A204.1 (cell line): ENCODE data around the gene MAGEB10.
"Not testable (repeated sequence)": the region's sequence is repeated elsewhere in the genome, so short reads cannot be mapped to it uniquely, and the experiment has no call there.

Experiments
- FAIRE-seq: peaks from 2 replicates; lab custom pipeline; 2012; peaks lifted over from hg19 to GRCh38; lab: Jason Lieb, UNC

MAGEB10 gene, protein sequence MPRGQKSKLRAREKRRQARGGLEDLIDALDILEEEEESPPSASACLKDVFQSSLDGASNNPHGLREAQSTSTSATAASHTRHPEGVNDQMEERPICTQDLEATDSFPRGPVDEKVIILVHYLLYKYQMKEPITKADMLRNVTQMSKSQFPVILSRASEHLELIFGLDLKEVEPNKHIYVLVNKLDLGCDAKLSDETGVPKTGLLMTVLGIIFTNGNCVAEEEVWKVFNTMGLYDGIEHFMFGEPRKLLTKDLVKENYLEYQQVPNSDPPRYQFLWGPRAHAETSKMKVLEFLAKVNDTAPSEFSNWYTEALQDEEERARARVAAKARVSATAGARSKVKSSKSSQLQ

DNA sequence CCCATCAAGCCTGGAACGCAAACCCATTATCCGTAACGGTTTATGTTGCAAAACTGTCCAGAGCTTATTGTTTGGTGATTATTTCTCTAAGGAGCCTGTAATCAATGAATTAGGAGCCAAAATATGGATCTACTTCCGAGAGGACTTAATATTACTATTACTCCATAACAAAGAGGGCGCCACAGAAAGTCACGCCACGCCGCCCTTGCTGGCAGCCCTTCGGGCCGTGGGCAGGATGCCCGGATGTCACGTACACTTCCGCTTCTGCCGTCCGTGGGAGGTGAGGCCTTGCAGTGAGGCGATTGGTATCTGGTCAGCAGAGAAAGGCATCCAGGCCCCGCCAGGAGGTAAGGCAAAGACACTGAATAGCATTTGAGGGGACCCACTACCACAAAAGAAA lies at the start of gene MAGEB10:
MAGEB10 (plus strand) TSS at position 301 of the 400 bp plus-strand sequence. CDS start 13,317 bp downstream, outside the sequence.
- no peak for FAIRE-seq

DNA sequence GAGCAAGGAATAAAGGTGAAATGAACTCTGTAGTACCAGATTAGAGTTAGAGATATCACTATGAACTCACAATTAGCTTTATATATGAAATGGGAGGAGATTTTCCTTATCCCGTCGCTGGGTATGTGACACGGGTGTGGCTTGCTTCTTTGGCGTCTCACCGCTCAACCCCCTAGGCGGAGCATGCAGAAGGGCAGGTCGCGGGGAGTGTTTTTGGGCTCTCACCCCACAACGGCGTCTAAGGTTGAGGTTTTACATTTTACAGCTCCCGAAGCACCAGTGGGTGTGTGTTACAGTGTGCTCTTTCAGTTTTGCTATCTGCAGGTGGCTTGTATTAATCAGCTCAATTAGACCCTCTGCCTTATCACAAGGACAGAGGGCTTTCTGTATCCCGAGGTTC lies 42.1 kb upstream of the MAGEB10 start:
- no peak for FAIRE-seq

DNA sequence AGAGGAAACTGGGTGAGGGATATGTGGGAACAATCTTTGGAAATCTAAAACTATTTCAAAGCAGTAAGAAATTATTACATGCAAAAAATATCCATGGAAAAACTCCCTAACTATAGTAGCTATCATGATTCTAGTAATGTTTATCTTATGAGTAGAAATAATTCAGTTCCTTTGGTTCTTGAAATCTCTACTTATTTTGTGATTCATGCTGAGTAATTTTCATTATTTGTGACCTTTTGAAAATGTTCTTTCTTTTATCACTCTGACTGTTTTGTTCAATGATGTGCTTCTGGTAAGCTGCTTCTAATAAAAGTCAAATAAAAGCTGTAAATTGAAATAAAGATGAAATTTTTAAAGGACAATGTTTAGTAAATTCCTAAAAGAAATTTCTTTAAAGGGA lies 40.4 kb upstream of the MAGEB10 start:
- FAIRE-seq, result no peak

DNA sequence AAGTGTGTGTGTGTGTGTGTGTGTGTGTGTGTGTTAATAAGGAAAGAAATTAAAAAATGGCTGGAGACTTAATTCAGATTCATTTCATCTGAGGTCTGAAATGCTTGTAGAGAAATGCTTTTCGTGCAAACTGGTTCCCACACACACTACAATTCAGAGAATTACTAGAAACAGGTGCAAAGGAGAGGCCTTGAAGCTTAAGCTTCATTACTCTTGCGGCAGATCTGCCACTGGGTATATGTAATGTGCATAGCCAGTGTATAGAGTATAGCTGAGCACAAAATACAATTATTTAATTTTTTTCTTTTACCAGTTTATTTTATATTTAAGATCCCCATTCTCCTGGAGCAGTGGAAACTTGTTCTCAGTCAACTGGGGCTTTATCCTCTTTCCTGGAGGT lies 31.8 kb upstream of the MAGEB10 start:
- FAIRE-seq, result no peak

DNA sequence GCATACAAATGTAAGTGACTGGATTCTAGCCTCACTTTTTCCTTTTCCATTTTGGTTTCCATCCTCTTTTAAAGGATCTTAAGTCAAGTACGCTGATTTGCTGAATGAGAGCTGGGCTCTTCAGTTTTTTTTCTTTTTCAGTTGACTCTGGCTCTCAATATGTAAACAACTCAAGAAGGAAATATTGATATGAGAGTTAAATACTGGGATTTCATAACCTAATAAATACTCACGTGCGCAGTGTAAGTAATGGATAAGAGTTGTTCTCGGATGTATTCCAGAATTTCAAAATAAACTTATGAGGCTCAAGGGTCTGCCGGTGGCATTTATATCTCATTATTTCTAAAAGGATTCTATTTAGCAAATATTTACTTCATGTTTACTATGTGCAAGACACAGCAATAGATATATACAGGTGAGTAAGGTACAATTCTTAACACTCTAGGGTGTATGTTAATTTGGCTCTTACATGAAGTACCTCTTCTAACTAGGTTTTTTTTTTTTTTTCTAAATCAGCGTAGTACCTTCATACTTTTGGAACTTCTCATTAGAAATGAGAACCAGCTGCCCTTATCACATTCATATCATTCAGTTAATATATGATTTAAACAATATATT lies 11.0 kb upstream of the MAGEB10 start:
- FAIRE-seq, result no peak

DNA sequence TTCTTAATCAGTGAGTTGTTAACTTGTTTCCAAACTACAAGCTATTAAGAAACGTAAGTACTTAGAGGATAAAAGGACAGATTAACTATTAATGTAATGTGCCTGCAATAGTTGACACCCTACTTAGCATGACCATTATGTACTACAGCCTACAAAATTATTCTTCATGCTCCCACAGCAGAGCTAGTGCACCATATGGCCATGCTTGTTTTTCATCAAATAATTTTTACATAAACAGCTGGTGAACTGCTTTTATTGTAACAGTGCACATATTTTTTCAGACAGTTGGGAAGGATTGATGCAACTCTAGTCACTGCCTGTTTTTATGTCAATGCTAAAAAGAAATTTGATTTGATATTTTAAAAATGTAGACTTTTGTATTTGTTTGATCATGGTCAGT lies 10.2 kb upstream of the MAGEB10 start:
- FAIRE-seq, result no peak

DNA sequence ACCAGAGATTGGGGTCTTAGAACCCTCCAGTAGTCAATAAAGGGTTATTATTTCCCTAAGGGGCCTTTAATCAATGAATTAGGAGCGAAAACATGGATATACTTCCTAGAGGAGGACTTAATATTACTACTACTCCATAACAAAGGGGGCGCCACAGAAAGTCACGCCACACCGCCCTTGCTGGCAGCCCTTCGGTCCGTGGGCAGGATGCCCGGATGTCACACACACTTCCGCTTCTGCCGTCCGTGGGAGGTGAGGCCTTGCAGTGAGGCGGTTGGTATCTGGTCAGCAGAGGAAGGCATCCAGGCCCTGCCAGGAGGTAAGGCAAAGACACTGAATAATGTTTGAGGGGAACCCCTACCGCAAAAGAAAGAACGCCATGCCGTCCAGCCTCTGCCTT lies 436 bp downstream of the MAGEB10 start:
- FAIRE-seq, result no peak

DNA sequence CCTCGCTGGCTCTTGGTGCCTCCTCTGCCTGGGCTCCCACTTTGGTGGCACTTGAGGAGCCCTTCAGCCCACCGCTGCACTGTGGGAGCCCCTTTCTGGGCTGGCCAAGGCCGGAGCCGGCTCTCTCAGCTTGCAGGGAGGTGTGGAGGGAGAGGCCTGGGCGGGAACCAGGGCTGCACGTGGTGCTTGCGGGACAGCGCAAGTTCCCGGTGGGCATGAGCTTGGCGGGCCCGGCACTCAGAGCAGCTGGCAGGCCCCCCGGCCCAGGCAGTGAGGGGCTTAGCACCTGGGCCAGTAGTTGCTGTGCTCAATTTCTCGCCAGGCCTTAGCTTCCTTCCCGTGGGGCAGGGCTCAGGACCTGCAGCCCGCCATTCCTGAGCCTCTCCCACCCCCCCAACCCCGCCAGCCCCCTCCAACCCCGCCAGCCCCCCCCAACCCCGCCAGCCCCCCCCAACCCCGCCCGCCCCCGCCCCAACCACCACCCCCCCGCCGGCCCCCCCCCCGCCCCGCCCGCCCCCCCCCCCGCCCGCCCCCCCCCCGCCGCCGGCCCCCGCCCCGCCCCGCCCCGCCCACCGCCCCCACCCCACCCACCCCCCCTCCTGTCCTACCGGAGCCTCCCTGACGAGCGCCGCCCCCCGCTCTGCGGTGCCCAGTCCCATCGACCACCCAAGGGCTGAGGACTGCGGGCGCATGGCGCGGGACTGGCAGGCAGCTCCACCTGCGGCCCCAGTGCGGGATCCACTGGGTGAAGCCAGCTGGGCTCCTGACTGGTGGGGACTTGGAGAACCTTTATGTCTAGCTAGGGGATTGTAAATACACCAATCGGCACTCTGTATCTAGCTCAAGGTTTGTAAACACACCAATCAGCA lies 1.4 kb downstream of the MAGEB10 start:
- not testable (repeated sequence) for FAIRE-seq

DNA sequence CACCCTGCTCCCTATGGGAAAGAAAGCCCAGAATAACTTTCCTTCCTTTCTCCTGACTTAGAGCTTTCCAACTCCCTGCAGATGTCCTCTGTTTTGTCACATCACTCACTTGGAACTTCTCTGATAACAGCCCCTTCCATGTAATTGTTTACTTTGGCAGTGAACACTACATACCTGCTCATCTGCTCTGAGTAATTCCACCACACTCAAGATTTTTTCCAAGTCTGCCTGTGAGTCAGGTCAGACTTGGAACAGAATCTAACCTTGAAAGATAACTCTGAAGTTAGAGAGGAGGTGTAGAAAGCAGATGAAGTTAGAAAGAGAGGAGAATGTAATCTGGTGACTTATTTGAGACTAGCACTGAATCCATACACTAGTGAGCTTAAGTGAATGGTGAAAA lies 7.4 kb downstream of the MAGEB10 start:
- no peak for FAIRE-seq

DNA sequence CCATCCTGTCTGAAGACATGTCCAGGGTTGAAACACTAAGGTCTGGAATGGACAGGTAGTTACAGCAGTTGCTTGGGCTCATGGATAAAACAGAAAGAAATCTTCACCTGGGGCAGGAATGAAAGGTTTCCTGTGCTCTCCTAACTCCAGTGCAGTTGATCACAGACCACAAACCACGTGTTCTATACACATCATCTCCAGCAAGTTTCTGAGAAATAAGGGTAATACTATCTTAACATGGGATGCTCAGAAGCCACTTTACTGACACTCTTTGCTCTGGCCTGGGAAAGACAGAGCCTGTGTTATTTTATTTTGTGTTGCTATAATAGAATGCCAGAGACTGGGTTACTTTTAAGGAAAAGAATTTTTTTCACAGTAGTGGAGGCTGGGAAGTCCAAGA lies 16.0 kb downstream of the MAGEB10 start:
- no peak for FAIRE-seq

DNA sequence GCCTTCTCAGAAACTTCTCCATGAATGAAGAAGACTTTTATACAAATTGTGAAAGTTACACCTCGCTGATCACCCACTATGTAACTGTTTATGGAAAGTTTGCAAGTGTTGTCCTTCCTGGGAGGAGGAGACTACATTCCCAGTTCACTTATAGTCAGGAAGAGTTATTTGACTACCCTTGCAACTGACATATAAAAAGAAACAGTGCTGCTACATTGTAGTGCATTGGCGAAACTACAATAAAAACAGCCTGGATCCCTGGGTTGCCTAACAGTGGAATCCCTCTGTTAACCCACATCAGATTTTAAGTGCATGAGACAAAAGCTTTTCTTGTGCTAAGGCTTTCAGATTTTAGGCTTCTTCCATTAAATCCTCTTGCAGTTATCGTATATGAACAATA lies 30.4 kb downstream of the MAGEB10 start:
- FAIRE-seq, result no peak

DNA sequence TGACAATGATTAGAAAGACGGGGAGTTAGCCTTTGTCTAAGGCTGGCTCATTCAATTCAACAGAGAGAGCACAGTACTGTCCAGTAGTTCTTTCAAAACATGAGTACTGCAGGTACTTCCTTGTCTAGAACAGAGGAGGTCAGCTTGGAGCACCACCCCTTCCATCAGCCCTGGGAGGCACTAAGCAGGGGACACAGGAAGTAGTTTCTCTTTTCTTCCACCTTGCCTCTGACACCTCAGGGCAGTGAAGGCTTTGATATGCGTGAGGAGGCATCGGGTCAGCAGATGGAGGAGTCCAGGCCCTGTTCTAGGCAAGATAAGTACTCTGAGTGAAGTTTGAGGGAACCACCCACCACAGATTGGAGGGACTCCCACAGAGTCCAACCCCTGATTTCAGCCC lies 33.1 kb downstream of the MAGEB10 start:
- FAIRE-seq, result no peak

DNA sequence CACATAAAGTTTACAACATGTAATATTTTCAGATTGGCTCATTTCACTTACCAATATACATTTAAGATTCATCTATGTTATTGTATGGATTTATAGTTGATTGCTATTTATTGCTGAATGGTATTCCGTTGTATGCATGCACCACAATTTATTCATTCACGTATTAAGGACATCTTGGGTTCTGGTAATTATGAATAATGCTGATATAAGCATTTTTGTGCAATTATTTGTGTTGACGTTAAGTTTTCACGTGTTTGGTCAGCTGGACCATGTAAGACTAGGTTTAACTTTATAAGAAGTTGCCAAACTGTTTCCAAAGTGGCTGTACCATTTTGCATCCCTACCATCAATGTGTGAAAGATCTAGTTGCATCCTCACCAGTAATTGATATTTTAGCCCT lies 35.1 kb downstream of the MAGEB10 start:
- FAIRE-seq, result no peak

DNA sequence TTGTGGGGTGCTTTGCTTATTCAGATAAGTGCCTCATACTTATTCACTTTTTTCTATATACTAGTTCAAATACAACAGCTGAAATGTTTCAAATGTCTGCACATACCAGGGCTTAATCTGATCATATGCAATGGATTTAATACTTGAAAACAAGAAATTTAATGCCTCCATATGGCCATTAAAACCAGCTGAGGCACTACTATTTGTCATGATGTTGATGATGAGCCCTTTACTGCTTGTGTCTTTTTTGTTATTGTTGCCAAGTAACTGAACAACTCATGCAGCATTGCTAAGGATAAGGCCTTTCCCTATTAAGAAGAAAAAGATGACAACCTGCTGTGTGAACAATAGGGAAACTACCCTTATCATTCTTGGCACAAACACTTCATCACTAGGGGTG lies 52.5 kb downstream of the MAGEB10 start:
- FAIRE-seq, result no peak

DNA sequence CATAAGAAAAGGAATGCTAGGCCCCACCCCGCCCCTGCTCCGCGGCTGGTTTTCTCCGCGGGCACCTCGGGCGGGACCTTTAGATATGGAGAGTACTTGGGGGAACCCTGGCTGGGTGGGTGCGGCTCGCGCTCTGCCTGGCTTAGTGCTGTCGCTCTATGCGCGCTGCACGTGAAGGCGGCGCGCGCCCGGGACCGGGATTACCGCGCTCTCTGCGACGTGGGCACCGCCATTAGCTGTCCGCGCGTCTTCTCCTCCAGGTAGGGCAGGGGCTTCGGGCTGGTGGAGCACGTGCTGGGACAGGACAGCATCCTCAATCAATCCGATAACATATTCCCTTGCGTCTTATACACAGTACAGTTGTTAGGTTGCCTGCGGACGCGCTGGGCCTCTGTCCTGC lies 56.0 kb downstream of the MAGEB10 start:
- FAIRE-seq, result no peak
